GM19239 (cell line): ENCODE data around the gene FSD1.
"Not testable (repeated sequence)": the region's sequence is repeated elsewhere in the genome, so short reads cannot be mapped to it uniquely, and the experiment has no call there.

Source experiments
- DNase-seq: peaks from one replicate; pipeline ENCODE4 v3.0.0; 2011; ENCODE audit warnings: low spot score; ENCODE audit not compliant: insufficient read length
- FAIRE-seq: peaks from 2 replicates; lab custom pipeline; 2011; peaks lifted over from hg19 to GRCh38; lab: Jason Lieb, UNC

Gene FSD1

GRCh38 chr19:4313847-4314490, 9.6 kb downstream of the FSD1 start:
- DNase-seq, result no peak
- FAIRE-seq, result no peak

- DNase-seq (no peak), FAIRE-seq (no peak)
Observed at GRCh38 chr19:4316956-4317355, 12.6 kb downstream of the FSD1 start.

- FAIRE-seq (no peak), DNase-seq (no peak)
Observed at GRCh38 chr19:4318460-4318859, 14.1 kb downstream of the FSD1 start.

DNA sequence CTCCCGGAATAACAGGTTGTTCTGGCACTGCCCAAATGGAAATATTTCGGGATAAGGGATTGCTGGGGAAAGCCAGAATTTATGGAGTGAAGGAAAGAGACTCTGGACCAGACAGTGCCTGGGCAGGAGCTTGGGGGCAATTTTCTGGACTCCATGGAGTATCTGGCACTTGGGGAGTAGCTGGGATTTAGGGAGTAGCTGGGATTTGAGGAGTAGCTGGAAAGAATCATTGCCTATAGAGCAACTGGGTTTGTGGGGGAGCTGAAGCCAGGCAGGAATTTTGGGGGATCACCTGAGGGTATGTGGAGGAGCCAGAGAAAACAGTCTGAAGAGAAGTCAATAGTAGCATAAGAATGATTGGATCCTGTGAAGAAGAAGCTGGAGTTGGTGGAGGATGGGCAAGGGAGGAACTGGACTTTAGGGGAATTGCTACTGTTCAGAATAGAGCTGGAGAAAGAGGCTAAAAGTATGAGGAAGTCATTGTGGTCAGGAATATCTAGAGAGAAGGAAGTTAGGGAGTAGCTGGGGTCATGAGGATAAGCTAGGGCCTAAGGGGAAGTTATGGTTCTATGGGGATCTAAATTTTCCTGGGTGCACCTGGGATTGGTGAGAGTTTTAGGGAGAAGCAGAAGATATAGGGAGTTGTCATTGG, 14.8 kb downstream of the FSD1 start:
- FAIRE-seq, result no peak
- DNase-seq, result no peak

GRCh38 chr19:4320419-4320818, 16.0 kb downstream of the FSD1 start:
- DNase-seq (no peak), FAIRE-seq (no peak)

DNA sequence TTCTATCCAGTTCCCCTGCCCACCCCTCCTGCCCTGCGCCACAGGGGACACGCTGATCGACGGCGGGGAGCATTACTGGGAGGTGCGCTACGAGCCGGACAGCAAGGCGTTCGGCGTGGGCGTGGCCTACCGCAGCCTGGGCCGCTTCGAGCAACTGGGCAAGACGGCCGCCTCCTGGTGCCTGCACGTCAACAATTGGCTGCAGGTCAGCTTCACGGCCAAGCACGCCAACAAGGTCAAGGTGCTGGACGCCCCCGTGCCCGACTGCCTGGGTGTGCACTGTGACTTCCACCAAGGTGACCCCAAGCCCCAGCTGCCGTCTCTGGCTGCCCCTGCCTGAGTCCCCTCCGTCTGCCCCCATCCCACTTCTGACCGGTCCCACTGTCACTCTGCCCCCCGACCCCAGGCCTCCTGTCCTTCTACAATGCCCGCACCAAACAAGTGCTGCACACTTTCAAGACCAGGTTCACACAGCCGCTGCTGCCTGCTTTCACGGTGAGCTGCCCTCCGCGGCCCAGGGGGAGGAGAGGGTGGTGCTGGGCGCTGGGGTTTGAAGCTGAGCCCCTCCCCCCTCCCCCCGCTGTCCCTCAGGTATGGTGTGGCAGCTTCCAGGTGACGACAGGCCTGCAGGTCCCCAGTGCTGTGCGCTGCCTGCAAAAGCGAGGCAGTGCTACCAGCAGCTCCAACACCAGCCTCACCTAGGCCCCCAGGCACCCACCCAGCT, 18.7 kb downstream of the FSD1 start:
- no peak for FAIRE-seq

GRCh38 chr19:4323692-4324091, 19.3 kb downstream of the FSD1 start:
- FAIRE-seq, result no peak
- no peak for DNase-seq

More for the DNA sequence above, 18.7 kb downstream of the FSD1 start:
- no peak for DNase-seq

GRCh38 chr19:4324228-4324627, 19.8 kb downstream of the FSD1 start:
- no peak for FAIRE-seq
- no peak for DNase-seq

DNA sequence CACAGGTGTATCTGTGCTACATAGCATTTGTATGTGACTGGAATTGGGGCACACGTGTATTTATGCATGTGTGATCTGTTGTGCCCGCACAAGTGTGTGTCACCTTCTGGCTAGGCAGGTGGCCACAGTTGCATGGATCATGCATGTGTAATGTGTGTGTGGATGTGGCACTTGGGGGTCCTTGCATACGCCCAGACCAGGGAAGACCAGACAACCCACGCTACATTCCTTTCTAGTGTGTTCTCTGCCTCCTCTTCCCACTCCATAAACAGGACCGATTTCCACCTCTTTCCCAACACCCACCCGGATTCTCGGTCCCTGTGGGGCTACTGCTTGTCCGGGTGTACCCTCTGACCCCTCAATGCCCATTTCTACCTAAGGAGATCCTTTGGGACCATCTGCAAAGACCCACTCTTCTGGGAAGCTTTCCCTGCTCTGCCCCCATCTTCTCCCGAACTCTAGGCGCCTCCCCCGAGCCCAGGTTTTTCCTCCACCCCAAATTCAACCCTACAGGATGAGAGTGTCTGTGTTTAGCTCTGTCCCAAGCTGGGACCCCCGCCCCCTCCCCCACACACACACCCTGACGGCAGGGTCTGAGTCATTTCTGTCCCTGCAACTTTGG, 21.9 kb downstream of the FSD1 start:
- no peak for FAIRE-seq
- DNase-seq, result no peak

GRCh38 chr19:4326837-4327251, 22.4 kb downstream of the FSD1 start:
- FAIRE-seq (no peak), DNase-seq (no peak)

DNA sequence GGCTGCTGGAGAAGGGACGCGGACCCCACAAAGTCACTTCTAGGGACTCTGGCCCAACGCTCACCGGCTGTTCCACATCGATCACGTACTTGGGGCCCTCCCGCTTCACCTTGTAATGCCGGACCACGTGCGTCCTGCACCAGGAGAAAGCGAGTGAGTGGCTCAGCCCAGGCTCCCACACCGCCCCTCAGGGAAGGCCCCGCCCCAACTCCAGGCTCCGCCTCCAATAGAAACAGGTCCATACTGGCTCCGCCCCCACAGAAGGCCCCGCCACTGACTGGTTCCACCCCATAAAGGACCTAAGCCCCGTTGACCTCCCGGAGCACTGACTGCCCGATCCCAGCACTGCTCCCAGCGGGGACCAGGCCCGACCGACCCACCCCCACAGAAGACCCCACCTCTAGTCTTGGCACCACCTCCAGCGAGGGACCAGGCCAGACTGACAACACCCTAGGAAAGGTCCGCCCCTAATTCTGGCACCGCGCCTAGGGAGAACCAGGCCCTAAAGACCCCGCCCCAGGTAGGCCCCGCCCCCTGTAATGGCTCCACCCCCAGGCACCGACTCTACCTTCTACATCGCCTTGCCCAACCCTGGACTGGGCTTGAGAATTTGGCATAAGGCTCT, 23.0 kb downstream of the FSD1 start:
- peak; percentile 77 for FAIRE-seq
- DNase-seq, result no peak

GRCh38 chr19:4327877-4328242, 23.5 kb downstream of the FSD1 start:
- no peak for FAIRE-seq

DNA sequence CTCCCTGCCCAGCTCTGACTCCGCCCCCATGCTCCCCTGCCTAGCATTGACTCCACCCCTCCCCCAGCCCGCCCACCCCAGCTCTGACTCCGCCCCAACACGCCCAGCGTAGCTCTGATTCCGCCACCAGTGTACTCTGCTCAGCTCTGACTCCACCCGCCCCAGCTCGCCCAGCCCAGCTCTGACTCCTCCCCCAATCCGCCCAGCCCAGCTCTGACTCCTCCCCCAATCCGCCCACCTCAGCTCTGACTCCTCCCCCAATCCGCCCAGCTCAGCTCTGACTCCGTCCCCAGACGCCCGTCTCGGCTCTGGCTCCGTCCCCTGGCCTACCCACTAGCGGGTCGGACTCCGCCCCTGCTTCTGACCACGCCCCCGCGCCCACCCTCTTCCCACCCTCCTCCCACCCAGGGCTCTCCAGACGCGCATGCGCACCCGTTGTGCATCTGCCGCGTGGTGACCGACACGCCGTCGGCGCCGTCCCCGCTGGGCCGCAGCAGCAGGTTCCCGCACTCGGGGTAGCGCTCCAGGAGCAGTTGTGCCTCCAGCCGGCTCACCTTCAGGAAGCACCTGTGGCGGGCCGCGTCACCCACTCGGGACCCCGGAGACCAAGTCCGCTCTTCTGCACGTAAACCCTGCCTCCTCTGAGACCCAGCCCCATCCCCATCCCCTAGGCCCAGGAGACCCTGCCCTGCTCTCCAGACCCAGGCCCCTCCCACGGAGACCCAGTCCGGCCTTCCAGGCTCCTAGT, 24.0 kb downstream of the FSD1 start:
- DNase-seq, result peak; percentile 88
- peak; percentile 97 for FAIRE-seq

More at GRCh38 chr19:4327877-4328242, 23.5 kb downstream of the FSD1 start:
- DNase-seq, result no peak

DNA sequence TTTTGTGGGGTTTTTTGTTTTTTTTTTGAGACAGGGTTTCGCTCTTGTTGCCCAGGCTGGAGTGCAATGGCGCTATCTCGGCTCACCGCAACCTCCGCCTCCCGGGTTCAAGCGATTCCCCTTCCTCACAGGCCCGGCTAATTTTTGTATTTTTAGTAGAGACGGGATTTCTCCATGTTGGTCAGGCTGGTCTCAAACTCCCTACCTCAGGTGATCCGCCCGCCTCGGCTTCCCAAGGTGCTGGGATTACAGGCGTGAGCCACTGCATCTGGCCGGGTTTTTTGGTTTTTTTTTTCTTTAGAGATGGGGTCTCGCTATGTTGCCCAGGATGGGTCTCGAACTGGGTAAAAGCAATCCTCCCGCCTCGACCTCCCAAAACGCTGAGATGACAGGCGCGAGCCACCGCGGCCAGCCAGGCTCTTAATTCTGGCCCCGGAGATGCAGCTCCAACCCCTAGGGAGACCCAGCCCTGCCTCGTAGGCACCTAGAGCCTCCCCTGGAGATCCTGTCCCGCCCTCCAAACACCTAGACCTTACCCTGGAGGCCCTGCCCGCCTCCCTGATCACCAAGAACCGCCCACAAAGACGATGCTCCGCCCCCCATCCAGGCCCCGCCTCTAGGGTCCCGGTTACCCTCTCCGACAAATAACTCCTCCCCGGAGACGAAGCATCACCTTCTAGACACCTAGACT, 24.7 kb downstream of the FSD1 start:
- not testable (repeated sequence) for DNase-seq
- FAIRE-seq, result peak; percentile 91

- DNase-seq (no peak), FAIRE-seq (no peak)
Observed at GRCh38 chr19:4329858-4330257, 25.5 kb downstream of the FSD1 start.

DNA sequence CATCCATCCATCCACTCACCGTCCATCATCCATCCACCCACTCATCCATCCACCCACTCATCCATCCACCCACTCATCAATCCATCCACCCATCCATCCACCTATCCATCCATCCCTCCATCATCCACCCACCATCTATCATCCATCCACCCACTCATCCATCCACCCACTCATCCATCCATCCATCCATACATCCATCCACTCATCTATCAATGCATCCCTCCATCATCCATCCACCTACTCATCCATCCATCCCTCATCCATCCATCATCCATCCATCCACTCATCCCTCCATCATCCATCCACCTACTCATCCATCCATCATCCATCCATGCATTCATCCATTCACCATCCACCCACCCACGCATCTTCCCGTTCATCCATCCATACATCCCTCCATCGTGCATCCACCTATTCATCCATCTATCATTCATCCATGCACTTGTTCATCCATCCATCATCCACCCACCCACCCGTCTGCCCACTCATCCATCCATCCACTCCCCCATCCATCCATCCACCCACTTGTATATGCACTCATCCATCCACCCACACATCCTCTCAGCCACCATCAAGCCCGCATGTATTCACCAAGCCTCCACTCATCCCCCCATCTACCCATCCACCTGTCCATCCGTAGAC, 30.7 kb downstream of the FSD1 start:
- no peak for FAIRE-seq

GRCh38 chr19:4337906-4338440, 33.6 kb downstream of the FSD1 start:
- DNase-seq (no peak), FAIRE-seq (peak; percentile 53)

More for the DNA sequence above, 30.7 kb downstream of the FSD1 start:
- DNase-seq, result no peak
